Measurements from ENCODE around the gene INPP5D. TPM values are rescaled to one million over a fixed set of nuclear protein-coding genes. Genes with fewer than 3 reads are reported as not detected.

INPP5D gene
- total and polyA plus RNA-seq, 2 donors (not counting 1 experiment from before 2014, with no cell fraction given) = 152 to 444 TPM

DNA sequence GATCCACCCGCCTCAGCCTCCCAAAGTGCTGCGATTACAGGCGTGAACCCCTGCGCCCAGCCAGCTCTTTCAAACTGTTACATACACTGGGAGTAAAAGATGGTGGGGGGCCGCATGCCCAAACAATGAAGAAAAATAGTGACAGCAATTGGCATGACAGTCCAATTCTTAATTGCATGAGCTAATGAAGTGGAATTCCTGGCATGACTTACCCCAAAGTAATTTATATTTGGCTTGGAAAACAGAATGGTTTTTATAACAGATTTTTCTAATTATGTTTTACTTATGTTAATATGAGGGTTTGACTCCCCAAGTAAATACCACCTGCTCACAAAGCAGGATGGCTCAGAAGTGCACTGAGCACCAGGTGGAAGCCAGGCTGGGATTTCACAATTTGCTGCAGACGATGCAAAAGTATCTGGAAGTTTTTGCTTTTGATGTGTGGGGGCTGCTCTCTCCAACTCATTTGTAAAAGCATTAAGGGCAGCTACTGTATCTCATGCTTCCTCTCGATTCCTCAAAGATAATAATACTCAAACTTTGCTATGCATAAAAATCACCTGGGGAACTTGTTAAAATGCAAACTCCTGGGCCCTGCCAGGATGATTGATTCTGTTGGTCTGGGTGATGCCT lies 167.3 kb downstream of the INPP5D start:
- DNase-seq (no peak), ATAC-seq (ENCODE audit: low read depth) (no peak)
- 92% methylated on average over 2 of the region's 7 CpGs for WGBS (ENCODE audit: insufficient coverage)
- Histone ChIP-seq H3K4me3 (ENCODE audit: control extremely low read depth in 1 of 5, extremely low read depth in 1 of 5, insufficient read depth in 1 of 5, low read depth in 2 of 5, low read length in 4 of 5) (no peak overlapping the region), H3K36me3 (replicated peaks in 1 of 2; ENCODE audit: control extremely low read depth in 1 of 2, control insufficient read depth in 1 of 2, extremely low read depth in 1 of 2, insufficient read depth in 2 of 2, low read length in 1 of 2) (no peaks in the 10 kb centered on the region), H3K79me2 (ENCODE audit: control insufficient read depth, insufficient read depth, low read length) (no peaks in the 10 kb centered on the region), H3K4me2 (replicated peaks; ENCODE audit: low read depth, low read length, poor library complexity, severe bottlenecking) (no peak overlapping the region), H3K27ac (ENCODE audit: low read length in 2 of 2) (no peak overlapping the region), H3K27me3 (replicated peaks in 1 of 4; ENCODE audit: control extremely low read depth in 1 of 4, control insufficient read depth in 3 of 4, insufficient read depth in 4 of 4, low read length in 3 of 4) (no peaks in the 10 kb centered on the region), H2AFZ (ENCODE audit: insufficient read depth, low read depth, low read length, poor library complexity, severe bottlenecking) (no peak overlapping the region), H3K9me3 (ENCODE audit: control extremely low read depth in 1 of 3, control insufficient read depth in 2 of 3, insufficient read depth in 1 of 3, low read length in 2 of 3) (no peaks in the 10 kb centered on the region), H4K20me1 (ENCODE audit: control insufficient read depth, insufficient read depth, low read length, poor library complexity, severe bottlenecking) (no peaks in the 10 kb centered on the region), H3K9ac (ENCODE audit: low read length) (no peak overlapping the region), H3K4me1 (ENCODE audit: control insufficient read depth in 2 of 2, insufficient read depth in 2 of 2, low read length in 2 of 2) (peaks cover 0 to 6% of the 10 kb centered on the region in 2 donors)
- TF ChIP-seq EZH2 (IDR thresholded peaks at IDR 0.05; ENCODE audit: borderline replicate concordance, insufficient read depth, low read depth, low read length, poor library complexity, severe bottlenecking) (no peak), CTCF (IDR thresholded peaks at IDR 0.05) (no peak)
- H3K4me3 Mint-ChIP-seq = no peak overlapping the region
- H3K4me1 Mint-ChIP-seq = peaks cover 7% of the 10 kb centered on the region
- intact Hi-C loops (cut with micrococcal nuclease) = no loop called here
- no peak overlapping the region for H3K27ac Mint-ChIP-seq
- no peaks in the 10 kb centered on the region for H3K9me3 Mint-ChIP-seq (ENCODE audit: insufficient read depth)
- no peaks in the 10 kb centered on the region for H3K27me3 Mint-ChIP-seq
- CTCF ChIA-PET = no interaction called here
- POLR2A ChIA-PET = no interaction called here

GRCh38 chr2:233228376-233228775 lies 168.2 kb downstream of the INPP5D start:
- Mint-ChIP-seq H3K4me3 (no peak overlapping the region), H3K4me1 (peaks cover 5% of the 10 kb centered on the region), H3K27ac (no peak overlapping the region), H3K27me3 (no peaks in the 10 kb centered on the region), H3K9me3 (ENCODE audit: insufficient read depth) (no peaks in the 10 kb centered on the region)
- no peaks in the 10 kb centered on the region for H3K79me2 ChIP-seq (ENCODE audit: control insufficient read depth, insufficient read depth, low read length)
- no peaks in the 10 kb centered on the region for H3K27me3 ChIP-seq (replicated peaks in 1 of 4; ENCODE audit: control extremely low read depth in 1 of 4, control insufficient read depth in 3 of 4, insufficient read depth in 4 of 4, low read length in 3 of 4)
- no peaks in the 10 kb centered on the region for H4K20me1 ChIP-seq (ENCODE audit: control insufficient read depth, insufficient read depth, low read length, poor library complexity, severe bottlenecking)
- no peak for TF ChIP-seq EZH2 (IDR thresholded peaks at IDR 0.05; ENCODE audit: borderline replicate concordance, insufficient read depth, low read depth, low read length, poor library complexity, severe bottlenecking)
- no peak for TF ChIP-seq CTCF (IDR thresholded peaks at IDR 0.05)
- H3K9me3 ChIP-seq (ENCODE audit: control extremely low read depth in 1 of 3, control insufficient read depth in 2 of 3, insufficient read depth in 1 of 3, low read length in 2 of 3) = no peaks in the 10 kb centered on the region
- no CpG with 5 or more reads among the region's 3 CpGs for WGBS (ENCODE audit: insufficient coverage)
- ChIA-PET POLR2A (interaction anchor here (0.6 to 0.7 kb wide), 2 partner anchors 105 to 748 kb away, joined by 4 read pairs; no protein-coding TSS in a partner anchor), CTCF (no interaction called here)
- no peak overlapping the region for H3K9ac ChIP-seq (ENCODE audit: low read length)
- H3K27ac ChIP-seq (ENCODE audit: low read length in 2 of 2) = no peak overlapping the region
- H3K4me3 ChIP-seq (ENCODE audit: control extremely low read depth in 1 of 5, extremely low read depth in 1 of 5, insufficient read depth in 1 of 5, low read depth in 2 of 5, low read length in 4 of 5) = no peak overlapping the region
- peaks cover 0 to 6% of the 10 kb centered on the region in 2 donors for H3K4me1 ChIP-seq (ENCODE audit: control insufficient read depth in 2 of 2, insufficient read depth in 2 of 2, low read length in 2 of 2)
- H3K4me2 ChIP-seq (replicated peaks; ENCODE audit: low read depth, low read length, poor library complexity, severe bottlenecking) = no peak overlapping the region
- H3K36me3 ChIP-seq (replicated peaks in 1 of 2; ENCODE audit: control extremely low read depth in 1 of 2, control insufficient read depth in 1 of 2, extremely low read depth in 1 of 2, insufficient read depth in 2 of 2, low read length in 1 of 2) = no peaks in the 10 kb centered on the region
- intact Hi-C loops (cut with micrococcal nuclease) = no loop called here
- DNase-seq (no peak), ATAC-seq (ENCODE audit: low read depth) (no peak)
- H2AFZ ChIP-seq (ENCODE audit: insufficient read depth, low read depth, low read length, poor library complexity, severe bottlenecking) = no peak overlapping the region
